Mesenchymal stem cell (in vitro differentiated cells and primary cell): ENCODE data around the gene ICA1.

ENCODE experiments used
- DNase-seq: peaks from one replicate; pipeline ENCODE4 v3.0.0-alpha.2; 2013
- H2AFZ ChIP-seq: one replicate; pipeline ENCODE4 v1.6.1; 2013; ENCODE audit warnings: low read depth, mild to moderate bottlenecking, control low read depth, inconsistent platforms, low read length, moderate library complexity
- H2AK5ac ChIP-seq: 2 replicates; pipeline ENCODE4 v1.6.1; 2013; ENCODE audit warnings: low read length, moderate library complexity, mild to moderate bottlenecking, inconsistent platforms; ENCODE audit not compliant: severe bottlenecking
- H2BK120ac ChIP-seq: one replicate; pipeline ENCODE4 v1.6.1; 2013; ENCODE audit warnings: low read depth, mild to moderate bottlenecking, inconsistent platforms, low read length, moderate library complexity
- H2BK12ac ChIP-seq, 2 experiments: one replicate each; pipeline ENCODE4 v1.6.1; 2013; ENCODE audit warnings: inconsistent platforms in 2 of 2, low read length in 2 of 2, mild to moderate bottlenecking in 2 of 2, moderate library complexity in 2 of 2, control low read depth in 1 of 2
- H2BK15ac ChIP-seq: one replicate; pipeline ENCODE4 v1.6.1; 2013; ENCODE audit warnings: mild to moderate bottlenecking, low read depth, inconsistent platforms; ENCODE audit not compliant: poor library complexity, severe bottlenecking
- H2BK5ac ChIP-seq: 2 replicates; pipeline ENCODE4 v1.6.1; 2013; ENCODE audit warnings: low read depth, mild to moderate bottlenecking, low read length, control low read depth, inconsistent platforms; ENCODE audit not compliant: poor library complexity, severe bottlenecking
- H3K14ac ChIP-seq, 2 experiments: one replicate each; pipeline ENCODE4 v1.6.1; 2013; ENCODE audit warnings: inconsistent platforms in 2 of 2, low read length in 2 of 2, control low read depth in 1 of 2, mild to moderate bottlenecking in 1 of 2, moderate library complexity in 1 of 2
- H3K18ac ChIP-seq, 2 experiments: one replicate each; pipeline ENCODE4 v1.6.1; 2013; ENCODE audit warnings: inconsistent platforms in 2 of 2, low read length in 2 of 2, control low read depth in 1 of 2, low read depth in 1 of 2, mild to moderate bottlenecking in 1 of 2
- H3K23ac ChIP-seq, 2 experiments: one replicate each; pipeline ENCODE4 v1.6.1; 2013; ENCODE audit warnings: inconsistent platforms in 2 of 2, low read length in 2 of 2, mild to moderate bottlenecking in 2 of 2, moderate library complexity in 2 of 2, control low read depth in 1 of 2
- H3K27ac ChIP-seq: 2 replicates; pipeline ENCODE4 v1.5.1; 2013; ENCODE audit warnings: mild to moderate bottlenecking, moderate library complexity, low read length, control low read depth, inconsistent platforms; ENCODE audit not compliant: poor library complexity, severe bottlenecking
- H3K27me3 ChIP-seq, 2 experiments: 2 replicates each; pipeline versions ENCODE4 v1.6.1 to v1.7.0; 2013; ENCODE audit warnings: low read length in 2 of 2, mild to moderate bottlenecking in 2 of 2, moderate library complexity in 2 of 2, control low read depth in 1 of 2, inconsistent platforms in 1 of 2; ENCODE audit not compliant: control insufficient read depth in 1 of 2, insufficient read depth in 1 of 2
- H3K36me3 ChIP-seq, 2 experiments: 2 replicates each; pipeline versions ENCODE4 v1.6.1 to v1.7.0; 2013; ENCODE audit warnings: low read length in 2 of 2, control low read depth in 1 of 2, inconsistent platforms in 1 of 2, low read depth in 1 of 2, mild to moderate bottlenecking in 1 of 2; ENCODE audit not compliant: insufficient read depth in 2 of 2, control insufficient read depth in 1 of 2
- H3K4ac ChIP-seq, 2 experiments: one replicate each; pipeline ENCODE4 v1.6.1; 2013; ENCODE audit warnings: inconsistent platforms in 2 of 2, low read length in 2 of 2, mild to moderate bottlenecking in 2 of 2, moderate library complexity in 2 of 2, control low read depth in 1 of 2, low read depth in 1 of 2
- H3K4me1 ChIP-seq: 2 replicates; pipeline ENCODE4 v1.6.1; 2013; ENCODE audit warnings: low read depth, low read length, control low read depth; ENCODE audit not compliant: control insufficient read depth, insufficient read depth
- H3K4me2 ChIP-seq: 2 replicates; pipeline ENCODE4 v1.6.1; 2013; ENCODE audit warnings: low read length, mild to moderate bottlenecking, inconsistent platforms; ENCODE audit not compliant: poor library complexity, severe bottlenecking
- H3K4me3 ChIP-seq, 2 experiments: 2 replicates each; pipeline versions ENCODE4 v1.5.1 to v1.7.0; 2013; ENCODE audit warnings: low read length in 2 of 2, mild to moderate bottlenecking in 2 of 2, control low read depth in 1 of 2, low read depth in 1 of 2; ENCODE audit not compliant: insufficient read depth in 1 of 2
- H3K79me1 ChIP-seq: replicated peaks from 2 replicates; pipeline ENCODE4 v1.6.1; 2013; ENCODE audit warnings: mild to moderate bottlenecking, control low read depth, low read length, inconsistent platforms; ENCODE audit not compliant: poor library complexity, severe bottlenecking
- H3K9ac ChIP-seq: 2 replicates; pipeline ENCODE4 v1.7.0; 2013; ENCODE audit warnings: mild to moderate bottlenecking, low read length, moderate library complexity
- H3K9me3 ChIP-seq: 2 replicates; pipeline ENCODE4 v1.7.0; 2013; ENCODE audit warnings: mild to moderate bottlenecking, low read length; ENCODE audit not compliant: control insufficient read depth
- H4K8ac ChIP-seq: one replicate; pipeline ENCODE4 v1.6.1; 2013; ENCODE audit warnings: inconsistent platforms, mild to moderate bottlenecking, low read length, moderate library complexity
- H4K91ac ChIP-seq: one replicate; pipeline ENCODE4 v1.6.1; 2013; ENCODE audit warnings: mild to moderate bottlenecking, low read length, inconsistent platforms
- WGBS: methylation state at CpG from one replicate; pipeline ENCODE4 v1.1.7; 2013; ENCODE audit warnings: mixed read lengths; 5-methylcytosine and 5-hydroxymethylcytosine counted together

ICA1 gene

GRCh38 chr7:8291397-8292141, 29.6 kb upstream of the ICA1 start:
- Histone ChIP-seq H3K18ac (no peak overlapping the region), H3K4me3 (no peak overlapping the region), H3K27me3 (peaks cover 0 to 3% of the 10 kb centered on the region in 2 experiments), H3K27ac (no peak overlapping the region), H3K4ac (no peak overlapping the region), H3K23ac (no peak overlapping the region), H4K91ac (no peak overlapping the region), H3K79me1 (no peaks in the 10 kb centered on the region), H3K9me3 (no peaks in the 10 kb centered on the region), H2BK12ac (no peak overlapping the region), H3K9ac (no peak overlapping the region), H2BK5ac (no peak overlapping the region), H2AFZ (no peak overlapping the region), H3K14ac (no peak overlapping the region), H3K4me2 (no peak overlapping the region), H2BK15ac (no peak overlapping the region), H2BK120ac (no peak overlapping the region), H4K8ac (no peak overlapping the region), H3K4me1 (no peaks in the 10 kb centered on the region), H3K36me3 (no peaks in the 10 kb centered on the region), H2AK5ac (no peak overlapping the region)
- 91% methylated on average over 3 of the region's 3 CpGs for WGBS
- no peak for DNase-seq

- H3K14ac ChIP-seq: no peak overlapping the region
- no CpG with 5 or more reads among the region's 3 CpGs for WGBS
- no peak overlapping the region for H3K18ac ChIP-seq
- no peak overlapping the region for H2BK120ac ChIP-seq
- no peak overlapping the region for H4K91ac ChIP-seq
- H2BK5ac ChIP-seq: no peak overlapping the region
- H2AFZ ChIP-seq: no peak overlapping the region
- H2BK12ac ChIP-seq: no peak overlapping the region
- H4K8ac ChIP-seq: no peak overlapping the region
- no peak overlapping the region for H3K4ac ChIP-seq
- H3K27me3 ChIP-seq: peaks cover 0 to 3% of the 10 kb centered on the region in 2 experiments
- no peak overlapping the region for H3K4me3 ChIP-seq
- no peak overlapping the region for H2AK5ac ChIP-seq
- no peak overlapping the region for H3K4me2 ChIP-seq
- H3K9me3 ChIP-seq: no peaks in the 10 kb centered on the region
- H3K27ac ChIP-seq: no peak overlapping the region
- no peaks in the 10 kb centered on the region for H3K36me3 ChIP-seq
- no peak for DNase-seq
- no peaks in the 10 kb centered on the region for H3K79me1 ChIP-seq
- no peak overlapping the region for H2BK15ac ChIP-seq
- no peak overlapping the region for H3K9ac ChIP-seq
- H3K4me1 ChIP-seq: no peaks in the 10 kb centered on the region
- H3K23ac ChIP-seq: no peak overlapping the region
Observed at GRCh38 chr7:8290645-8291308, 28.8 kb upstream of the ICA1 start.

GRCh38 chr7:8286118-8286517, 24.2 kb upstream of the ICA1 start:
- no peak overlapping the region for H3K4ac ChIP-seq
- no peak overlapping the region for H3K18ac ChIP-seq
- peaks cover 0 to 3% of the 10 kb centered on the region in 2 experiments for H3K27me3 ChIP-seq
- no peaks in the 10 kb centered on the region for H3K4me1 ChIP-seq
- H3K4me2 ChIP-seq: no peak overlapping the region
- DNase-seq: no peak
- no peak overlapping the region for H4K91ac ChIP-seq
- H3K4me3 ChIP-seq: no peak overlapping the region
- H2BK15ac ChIP-seq: no peak overlapping the region
- H4K8ac ChIP-seq: no peak overlapping the region
- no peaks in the 10 kb centered on the region for H3K36me3 ChIP-seq
- H3K27ac ChIP-seq: no peak overlapping the region
- no peak overlapping the region for H3K9ac ChIP-seq
- no peak overlapping the region for H2BK12ac ChIP-seq
- no peak overlapping the region for H2BK5ac ChIP-seq
- no peak overlapping the region for H2AK5ac ChIP-seq
- no peak overlapping the region for H3K23ac ChIP-seq
- WGBS: no CpG with 5 or more reads among the region's 2 CpGs
- H3K14ac ChIP-seq: no peak overlapping the region
- H2AFZ ChIP-seq: no peak overlapping the region
- H3K79me1 ChIP-seq: no peaks in the 10 kb centered on the region
- H3K9me3 ChIP-seq: no peaks in the 10 kb centered on the region
- no peak overlapping the region for H2BK120ac ChIP-seq

GRCh38 chr7:8285155-8285554, 23.2 kb upstream of the ICA1 start:
- no peak overlapping the region for H2BK12ac ChIP-seq

More at GRCh38 chr7:8285155-8285554, 23.2 kb upstream of the ICA1 start:
- no peaks in the 10 kb centered on the region for H3K9me3 ChIP-seq
- H3K18ac ChIP-seq: no peak overlapping the region
- H2BK120ac ChIP-seq: no peak overlapping the region
- no peak overlapping the region for H3K4me3 ChIP-seq
- no peak overlapping the region for H2AFZ ChIP-seq
- H3K4me2 ChIP-seq: no peak overlapping the region
- H3K23ac ChIP-seq: no peak overlapping the region
- DNase-seq: no peak
- H3K4ac ChIP-seq: no peak overlapping the region
- no peak overlapping the region for H2AK5ac ChIP-seq
- H2BK15ac ChIP-seq: no peak overlapping the region
- H3K14ac ChIP-seq: no peak overlapping the region
- no peaks in the 10 kb centered on the region for H3K4me1 ChIP-seq
- H3K27ac ChIP-seq: no peak overlapping the region
- H3K27me3 ChIP-seq: peaks cover 0 to 1% of the 10 kb centered on the region in 2 experiments
- H4K8ac ChIP-seq: no peak overlapping the region
- no peaks in the 10 kb centered on the region for H3K36me3 ChIP-seq
- H2BK5ac ChIP-seq: no peak overlapping the region
- H4K91ac ChIP-seq: no peak overlapping the region
- H3K9ac ChIP-seq: no peak overlapping the region
- H3K79me1 ChIP-seq: no peaks in the 10 kb centered on the region
